Testis (tissue), 2 donors: ENCODE data around the gene MYO1H.

Experiments used
- POLR2A ChIP-seq: fragments of 450-650 bp; IDR thresholded peaks from one replicate; pipeline ENCODE4 v1.6.1; 2017; ENCODE audit warnings: antibody characterized with exemption, mild to moderate bottlenecking, moderate library complexity
- TF ChIP-seq, protein P1 (sequence below), 3 experiments: fragments of 450-650 bp in 2 of 3; fragments of 200-600 bp in 1 of 3; sonication (generic) in 1 of 3; IDR thresholded peaks; one replicate each; pipeline ENCODE4 v1.5.1; 2016 to 2019; ENCODE audit warnings: antibody characterized with exemption in 3 of 3, mild to moderate bottlenecking in 2 of 3, moderate library complexity in 1 of 3

- TF ChIP-seq, protein P1, sequence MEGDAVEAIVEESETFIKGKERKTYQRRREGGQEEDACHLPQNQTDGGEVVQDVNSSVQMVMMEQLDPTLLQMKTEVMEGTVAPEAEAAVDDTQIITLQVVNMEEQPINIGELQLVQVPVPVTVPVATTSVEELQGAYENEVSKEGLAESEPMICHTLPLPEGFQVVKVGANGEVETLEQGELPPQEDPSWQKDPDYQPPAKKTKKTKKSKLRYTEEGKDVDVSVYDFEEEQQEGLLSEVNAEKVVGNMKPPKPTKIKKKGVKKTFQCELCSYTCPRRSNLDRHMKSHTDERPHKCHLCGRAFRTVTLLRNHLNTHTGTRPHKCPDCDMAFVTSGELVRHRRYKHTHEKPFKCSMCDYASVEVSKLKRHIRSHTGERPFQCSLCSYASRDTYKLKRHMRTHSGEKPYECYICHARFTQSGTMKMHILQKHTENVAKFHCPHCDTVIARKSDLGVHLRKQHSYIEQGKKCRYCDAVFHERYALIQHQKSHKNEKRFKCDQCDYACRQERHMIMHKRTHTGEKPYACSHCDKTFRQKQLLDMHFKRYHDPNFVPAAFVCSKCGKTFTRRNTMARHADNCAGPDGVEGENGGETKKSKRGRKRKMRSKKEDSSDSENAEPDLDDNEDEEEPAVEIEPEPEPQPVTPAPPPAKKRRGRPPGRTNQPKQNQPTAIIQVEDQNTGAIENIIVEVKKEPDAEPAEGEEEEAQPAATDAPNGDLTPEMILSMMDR (IDR thresholded peaks at IDR 0.05) = no peak
- TF ChIP-seq POLR2A = no peak
These were observed 130.2 kb downstream of the MYO1H start for GRCh38 chr12:109477963-109478315.
